ENCODE results near the gene LUZP2.

Gene LUZP2

GRCh38 chr11:24747275-24748251 lies 250.7 kb downstream of the LUZP2 start:
- TF ChIP-seq CTCF (IDR thresholded peaks at IDR 0.05): no peak
- H3K4me3 ChIP-seq: no peak overlapping the region
- H3K27ac ChIP-seq: no peak overlapping the region
- no peak for DNase-seq (ENCODE audit: low spot score)

GRCh38 chr11:24748261-24748660 lies 251.4 kb downstream of the LUZP2 start:
- Histone ChIP-seq H3K27ac (no peak overlapping the region), H3K4me3 (no peak overlapping the region)
- no peak for DNase-seq (ENCODE audit: low spot score)
- TF ChIP-seq CTCF (IDR thresholded peaks at IDR 0.05): no peak

- TF ChIP-seq CTCF (IDR thresholded peaks at IDR 0.05): no peak
- H3K27ac ChIP-seq: no peak overlapping the region
- H3K4me3 ChIP-seq: no peak overlapping the region
- no peak for DNase-seq (ENCODE audit: low spot score)
These were observed 257.6 kb downstream of the LUZP2 start for GRCh38 chr11:24754406-24754805.

- Histone ChIP-seq H3K4me3 (no peak overlapping the region), H3K27ac (no peak overlapping the region)
- no peak for TF ChIP-seq CTCF (IDR thresholded peaks at IDR 0.05)
- no peak for DNase-seq (ENCODE audit: low spot score)
These were observed 258.5 kb downstream of the LUZP2 start for GRCh38 chr11:24755260-24755839.

- TF ChIP-seq CTCF (IDR thresholded peaks at IDR 0.05): no peak
- Histone ChIP-seq H3K27ac (no peak overlapping the region), H3K4me3 (no peak overlapping the region)
- no peak for DNase-seq (ENCODE audit: low spot score)
These were observed 262.9 kb downstream of the LUZP2 start for GRCh38 chr11:24759742-24760141.

- DNase-seq (ENCODE audit: low spot score): no peak
- no peak for TF ChIP-seq CTCF (IDR thresholded peaks at IDR 0.05)
- H3K27ac ChIP-seq: no peak overlapping the region
- H3K4me3 ChIP-seq: no peak overlapping the region
These were observed 263.8 kb downstream of the LUZP2 start for GRCh38 chr11:24760681-24761080.

- Histone ChIP-seq H3K27ac (no peak overlapping the region), H3K4me3 (no peak overlapping the region)
- no peak for DNase-seq (ENCODE audit: low spot score)
- no peak for TF ChIP-seq CTCF (IDR thresholded peaks at IDR 0.05)
These were observed 265.2 kb downstream of the LUZP2 start for GRCh38 chr11:24762076-24762475.

All from coronary artery (tissue), 2 donors.